HG02973 (cell line): ENCODE data around the gene MVB12A.

ENCODE experiments used
- ATAC-seq: cut with Tn5 transposase; IDR thresholded peaks from one replicate; pipeline ENCODE4 v1.9.1; 2021; ENCODE audit warnings: moderate library complexity; ENCODE audit not compliant: unreplicated experiment

MVB12A gene

DNA sequence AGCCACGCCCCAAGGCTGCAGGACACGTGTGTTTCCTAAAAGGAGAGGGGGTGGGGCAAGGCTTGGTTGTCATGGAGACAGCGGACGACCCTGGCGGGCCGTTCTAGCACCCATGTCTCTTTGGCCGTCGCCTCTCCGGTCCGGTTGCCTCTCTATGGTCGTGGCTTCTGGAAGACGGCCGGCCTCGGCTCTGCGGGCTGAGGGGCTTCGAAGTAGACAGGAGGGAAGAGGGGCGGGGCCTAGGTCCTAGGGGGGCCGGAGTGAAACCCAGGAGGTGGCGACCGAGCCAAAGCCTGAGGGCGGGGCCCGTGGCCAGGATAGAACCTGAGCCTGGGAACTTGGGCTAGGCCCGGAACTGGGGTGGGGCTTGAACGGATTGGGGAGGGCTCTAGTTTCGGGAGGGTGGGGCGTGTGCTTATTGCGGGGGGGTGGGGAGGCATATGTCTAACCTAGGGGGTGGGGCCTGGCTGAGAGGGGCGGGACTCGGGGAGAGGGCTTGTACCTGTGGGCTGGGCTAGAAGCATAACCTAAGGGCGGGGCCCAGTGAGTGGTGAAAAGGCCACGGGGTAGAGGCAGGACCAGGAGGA is 49.7 kb downstream of the MVB12A start:
- peak; percentile 56 for ATAC-seq

DNA sequence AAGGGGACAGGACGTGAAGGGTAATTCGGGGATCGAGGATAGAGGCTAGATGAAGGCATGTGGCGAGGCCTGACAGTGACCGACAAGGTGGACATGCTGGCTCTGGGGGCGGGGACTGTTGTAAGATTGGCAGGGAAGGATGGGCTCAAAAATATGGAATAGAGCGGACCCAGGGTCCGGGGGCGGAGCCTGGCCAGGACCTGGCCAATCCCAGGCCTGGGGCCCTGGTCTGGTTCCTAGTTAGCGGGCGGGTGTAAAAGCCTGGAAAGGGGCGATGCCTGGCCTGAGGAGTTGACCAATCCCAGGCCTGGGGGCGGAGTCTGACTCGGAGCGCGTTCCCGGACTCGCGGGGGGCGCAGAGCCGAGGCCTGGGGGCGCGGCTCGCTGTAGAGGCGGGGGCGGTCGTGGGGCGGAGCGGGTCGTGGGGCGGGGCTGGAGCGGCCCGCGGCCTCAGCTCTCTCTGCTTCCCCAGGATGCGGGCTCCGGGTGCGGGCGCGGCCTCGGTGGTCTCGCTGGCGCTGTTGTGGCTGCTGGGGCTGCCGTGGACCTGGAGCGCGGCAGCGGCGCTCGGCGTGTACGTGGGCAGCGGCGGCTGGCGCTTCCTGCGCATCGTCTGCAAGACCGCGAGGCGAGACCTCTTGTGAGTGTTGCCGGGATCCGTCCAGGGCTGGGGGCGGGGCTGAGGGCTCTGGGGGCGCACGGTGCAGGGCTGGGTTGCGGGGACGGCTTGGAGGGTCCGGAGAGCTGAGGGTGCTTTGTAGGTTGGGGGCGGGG is 50.4 kb downstream of the MVB12A start, which contains the start of gene SLC27A1:
TSS of gene SLC27A1 (plus strand) at position 457 of the 774 bp plus-strand sequence. CDS start at position 474, 17 bp downstream.
- peak; percentile 64 for ATAC-seq

DNA sequence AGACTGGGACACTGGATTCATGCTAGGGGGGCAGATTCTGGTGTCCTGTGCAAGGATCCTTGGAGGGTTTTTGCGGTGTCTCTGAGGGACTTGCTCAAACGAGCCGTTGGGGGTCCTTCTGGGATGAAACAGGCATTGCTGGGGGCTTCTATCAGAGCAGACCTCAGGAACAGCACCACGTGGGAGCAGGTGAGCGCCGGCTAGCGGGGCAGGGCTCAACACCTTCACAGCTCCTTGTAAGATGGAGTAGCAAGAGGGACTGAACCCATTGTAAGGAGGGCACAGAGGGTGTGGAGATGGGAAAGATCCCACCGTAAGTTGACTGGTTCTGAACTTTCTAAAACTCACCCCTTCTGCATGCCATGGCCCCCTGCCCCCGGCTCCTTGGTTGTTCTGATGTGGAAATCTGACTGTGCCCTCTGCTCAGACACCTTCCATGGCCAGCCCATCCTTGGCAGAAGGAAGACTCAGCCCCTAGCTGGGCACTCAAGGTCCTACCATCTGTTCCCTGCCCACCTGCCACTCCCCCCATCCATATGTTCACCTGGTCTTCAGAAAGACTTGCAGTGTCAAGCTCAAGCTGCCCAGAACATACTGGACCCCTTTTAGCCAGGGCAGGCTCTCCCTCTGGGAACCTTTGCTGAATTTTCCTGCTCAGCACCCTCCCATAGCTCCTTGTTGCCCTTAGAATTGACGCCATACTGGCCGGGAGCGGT is 51.7 kb downstream of the MVB12A start:
- ATAC-seq, result no peak

DNA sequence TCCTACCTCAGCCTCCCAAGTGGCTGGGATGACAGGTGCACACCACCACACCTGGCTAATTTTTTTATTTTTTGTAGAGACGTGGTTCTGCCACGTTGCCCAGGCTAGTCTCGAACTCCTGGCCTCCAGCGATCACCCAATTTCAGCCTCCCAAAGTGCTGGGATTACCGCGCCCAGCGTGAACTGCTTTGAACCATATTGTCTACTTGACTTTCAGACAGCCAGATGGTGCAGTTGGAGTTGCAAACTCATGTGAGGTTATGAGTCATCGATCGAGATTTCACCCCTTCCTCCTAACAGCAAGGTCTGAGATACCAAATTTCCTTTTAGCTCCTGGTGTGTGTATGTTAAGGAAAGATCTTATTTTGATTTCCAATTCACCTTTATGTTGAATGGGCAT is 53.2 kb downstream of the MVB12A start:
- no peak for ATAC-seq
